Left lung (tissue), 10 donors: Measurements from ENCODE around the gene R3HDML. TPM values are rescaled to one million over a fixed set of nuclear protein-coding genes. Genes with fewer than 3 reads are reported as not detected.

Source experiments
- ATAC-seq: fragments of 200-7000 bp; cut with Tn5 transposase; one replicate; pipeline ENCODE4 v1.9.1; 2020; ENCODE audit warnings: moderate library complexity
- DNase-seq, 4 donors: peaks; one replicate each; pipeline ENCODE4 v3.0.0-alpha.2; 2013 to 2020
- H3K27ac ChIP-seq, 2 donors: fragments of 200-600 bp; sonication (generic) in 1 of 2; one replicate each; pipeline versions ENCODE4 v1.5.0 to v1.8.0; 2020 to 2021
- H3K27me3 ChIP-seq, 2 donors: fragments of 200-600 bp; sonication (generic) in 1 of 2; one replicate each; pipeline versions ENCODE4 v1.5.0 to v1.8.0; 2020 to 2021
- H3K36me3 ChIP-seq, 2 donors: fragments of 200-600 bp; sonication (generic) in 1 of 2; one replicate each; pipeline versions ENCODE4 v1.5.0 to v1.8.0; 2020 to 2021
- H3K4me1 ChIP-seq, 2 donors: fragments of 200-600 bp; one replicate each; pipeline ENCODE4 v1.8.0; 2021
- H3K4me3 ChIP-seq, 2 donors: fragments of 200-600 bp; sonication (generic) in 1 of 2; one replicate each; pipeline versions ENCODE4 v1.5.0 to v1.8.0; 2020 to 2021; ENCODE audit warnings: mild to moderate bottlenecking in 1 of 2
- H3K9me3 ChIP-seq, 2 donors: fragments of 200-600 bp; sonication (generic) in 1 of 2; one replicate each; pipeline versions ENCODE4 v1.5.0 to v1.8.0; 2020 to 2021
- CTCF ChIP-seq, 2 donors: fragments of 200-600 bp; sonication (generic) in 1 of 2; IDR thresholded peaks; one replicate each; pipeline versions ENCODE4 v1.5.0 to v1.8.0; 2021; ENCODE audit warnings: antibody characterized with exemption in 2 of 2
- intact Hi-C, 2 donors: fragments of 100-400 bp; cut with DNase I; formaldehyde crosslinking; loops; one replicate each; pipeline versions ENCODE4 v1.11.2 to v1.14.2; 2022
- polyA plus RNA-seq, 6 donors: library from polyadenylated mRNA; unstranded; fragments of 120-200 nt; gene quantifications; one replicate each; pipeline ENCODE4 v1.2.1, GENCODE V29; 2013; ENCODE audit not compliant: insufficient read length in 6 of 6
- total RNA-seq, 2 donors: library from RNA; stranded (reverse); fragmentation: NEBNext Ultra II Directional; extraction: Animal tissue kit (Norgen Biotek cat#: 25700); gene quantifications; one replicate each; pipeline ENCODE4 v1.2.1, GENCODE V29; 2021
- donor health status: DM: no; HTN: yes; CAD: no.
- donor health status: DM: no; HTN: no; CAD: no.

The R3HDML gene
- total and polyA plus RNA-seq, 8 donors = 2.0 TPM; not detected in 7

GRCh38 chr20:44348168-44348659, 11.4 kb downstream of the R3HDML start:
- Histone ChIP-seq H3K4me1 (no peaks in the 10 kb centered on the region), H3K27ac (no peak overlapping the region), H3K4me3 (no peak overlapping the region), H3K9me3 (no peaks in the 10 kb centered on the region), H3K27me3 (peaks cover 0 to 9% of the 10 kb centered on the region in 2 donors), H3K36me3 (no peaks in the 10 kb centered on the region)
- DNase-seq (no peak), ATAC-seq (no peak)
- intact Hi-C loops = no loop called here
- no peak for TF ChIP-seq CTCF (IDR thresholded peaks at IDR 0.05)

- intact Hi-C loops = no loop called here
- ATAC-seq (no peak), DNase-seq (no peak)
- no peak overlapping the region for H3K27ac ChIP-seq
- H3K4me3 ChIP-seq = no peak overlapping the region
- H3K27me3 ChIP-seq = peaks cover 0 to 10% of the 10 kb centered on the region in 2 donors
- H3K9me3 ChIP-seq = no peaks in the 10 kb centered on the region
- H3K4me1 ChIP-seq = no peaks in the 10 kb centered on the region
- no peaks in the 10 kb centered on the region for H3K36me3 ChIP-seq
- no peak for TF ChIP-seq CTCF (IDR thresholded peaks at IDR 0.05)
Observed at GRCh38 chr20:44349349-44349748, 12.5 kb downstream of the R3HDML start.

GRCh38 chr20:44350567-44350966, 13.7 kb downstream of the R3HDML start:
- Histone ChIP-seq H3K4me1 (no peaks in the 10 kb centered on the region), H3K36me3 (no peaks in the 10 kb centered on the region), H3K27me3 (peaks cover 0 to 21% of the 10 kb centered on the region in 2 donors), H3K9me3 (no peaks in the 10 kb centered on the region), H3K27ac (no peak overlapping the region), H3K4me3 (no peak overlapping the region)
- no peak for TF ChIP-seq CTCF (IDR thresholded peaks at IDR 0.05)
- intact Hi-C loops = no loop called here
- ATAC-seq (no peak), DNase-seq (no peak)

DNA sequence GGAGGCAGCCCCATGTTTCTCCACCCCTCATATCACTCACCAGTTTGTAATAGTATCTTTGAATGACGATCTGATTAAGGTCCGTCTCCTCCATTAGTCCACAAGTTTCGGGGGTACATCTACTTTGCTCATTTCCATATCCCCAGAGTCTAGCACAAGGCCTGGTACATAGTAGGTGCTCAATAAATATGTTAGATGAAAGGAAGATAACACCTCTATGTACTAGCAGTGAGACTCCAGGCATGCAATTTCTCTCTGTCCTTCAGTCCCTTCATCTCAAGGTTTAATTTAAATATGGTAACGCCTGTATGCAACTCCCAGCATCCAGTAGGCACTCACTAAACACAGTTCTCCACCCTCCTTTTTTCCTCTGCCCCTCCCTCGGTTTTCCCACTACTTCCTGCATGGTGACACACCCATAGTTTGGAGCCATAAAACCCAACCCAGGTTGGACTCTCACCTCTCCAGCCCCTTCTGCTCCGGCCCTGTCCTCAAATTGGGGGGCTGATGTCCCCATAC, 18.2 kb downstream of the R3HDML start:
- peaks cover 7 to 42% of the 10 kb centered on the region in 2 donors for H3K27me3 ChIP-seq
- H3K4me3 ChIP-seq = no peak overlapping the region
- no peaks in the 10 kb centered on the region for H3K9me3 ChIP-seq
- DNase-seq (no peak), ATAC-seq (no peak)
- no peaks in the 10 kb centered on the region for H3K36me3 ChIP-seq
- intact Hi-C loops = no loop called here
- no peak for TF ChIP-seq CTCF (IDR thresholded peaks at IDR 0.05)
- no peak overlapping the region for H3K27ac ChIP-seq
- H3K4me1 ChIP-seq = no peaks in the 10 kb centered on the region

- peak; percentile 52 for ATAC-seq
- no peaks in the 10 kb centered on the region for H3K9me3 ChIP-seq
- no peak for TF ChIP-seq CTCF (IDR thresholded peaks at IDR 0.05)
- no peak within 1 kb of the TSS for H3K4me3 ChIP-seq
- intact Hi-C loops = no loop called here
- H3K27ac ChIP-seq = no peak within 1 kb of the TSS
- no peaks in the 10 kb centered on the region for H3K4me1 ChIP-seq
- no peak for DNase-seq
- no peaks in the 10 kb centered on the region for H3K36me3 ChIP-seq
- H3K27me3 ChIP-seq = peaks cover 7 to 42% of the 10 kb centered on the region in 2 donors
Observed at GRCh38 chr20:44355498-44356352, 18.9 kb downstream of the R3HDML start, which contains the start of gene HNF4A. TSS of gene HNF4A (plus strand) at chr20:44355699. CDS start at chr20:44355805, 106 bp downstream.
